Measurements from ENCODE around the gene TPST2. TPM values are rescaled to one million over a fixed set of nuclear protein-coding genes. Genes with fewer than 3 reads are reported as not detected.

The TPST2 gene
- total and polyA plus RNA-seq, 2 donors (not counting 3 experiments of a cell fraction or from before 2014, with no cell fraction given): 49.4 to 121 TPM

GRCh38 chr22:26564672-26565071 lies 25.3 kb downstream of the TPST2 start:
- H3K27ac ChIP-seq (ENCODE audit: insufficient read depth, low read depth, low read length): no peak overlapping the region
- H3K4me3 ChIP-seq (replicated peaks in 1 of 3; ENCODE audit: insufficient read depth in 1 of 3, low read depth in 1 of 3, low read length in 3 of 3): no peak overlapping the region
- H3K4me2 ChIP-seq (ENCODE audit: insufficient read depth, low read length): no peak overlapping the region
- H3K79me2 ChIP-seq (ENCODE audit: control insufficient read depth, insufficient read depth, low read length): peaks cover 26% of the 10 kb centered on the region
- dilution Hi-C loops (cut with MboI; ENCODE audit: extremely low pct_ligation_motif_present, low sequenced_read_pairs): no loop called here
- DNase-seq (ENCODE audit: low read depth, low spot score) (no peak), FAIRE-seq (no peak)
- POLR2A ChIA-PET: no interaction called here
- H3K36me3 ChIP-seq (ENCODE audit: control insufficient read depth in 2 of 2, extremely low read depth in 1 of 2, insufficient read depth in 2 of 2, low read length in 2 of 2): peaks cover 0 to 11% of the 10 kb centered on the region in 2 experiments
- CTCF ChIA-PET: interaction anchor here (0.9 to 1.4 kb wide), 3 partner anchors 11 to 200 kb away, joined by 3 to 4 read pairs (median 3); no protein-coding TSS in a partner anchor
- H2AFZ ChIP-seq (ENCODE audit: low read depth, low read length): no peak overlapping the region
- no peaks in the 10 kb centered on the region for H3K9me3 ChIP-seq (replicated peaks; ENCODE audit: control insufficient read depth, insufficient read depth, low read length)
- no peaks in the 10 kb centered on the region for H3K9me1 ChIP-seq (replicated peaks; ENCODE audit: control insufficient read depth, extremely low read depth, insufficient read depth, low read length)
- BruUV-seq (replicated peaks): no TSS peak
- no peak overlapping the region for H3K9ac ChIP-seq (replicated peaks; ENCODE audit: extremely low read depth, insufficient read depth, low read length)
- H3K27me3 ChIP-seq (ENCODE audit: control insufficient read depth in 2 of 2, insufficient read depth in 2 of 2, low read length in 2 of 2): no peaks in the 10 kb centered on the region
- no peak for TF ChIP-seq JUN (IDR thresholded peaks at IDR 0.05; ENCODE audit: borderline replicate concordance, insufficient read depth, insufficient read length, low read depth)
- no peak for TF ChIP-seq FOS (IDR thresholded peaks at IDR 0.05; ENCODE audit: borderline replicate concordance, insufficient read depth, low read length)
- no peak for TF ChIP-seq POLR2A (IDR thresholded peaks at IDR 0.05; ENCODE audit: low read depth, low read length)
- no peak for TF ChIP-seq CTCF (IDR thresholded peaks at IDR 0.05; ENCODE audit: extremely low read depth in 1 of 2, insufficient read depth in 1 of 2, low read depth in 1 of 2, low read length in 2 of 2)
- TF ChIP-seq GATA2 (IDR thresholded peaks at IDR 0.05; ENCODE audit: insufficient read depth, insufficient read length, low read depth, low read length): no peak
- TF ChIP-seq EZH2 (IDR thresholded peaks at IDR 0.05; ENCODE audit: borderline replicate concordance, low read depth, low read length, severe bottlenecking): no peak
- no peak for TF ChIP-seq POLR2AphosphoS5 (IDR thresholded peaks at IDR 0.05; ENCODE audit: insufficient read depth, low read depth, low read length)
- no peak for TF ChIP-seq MAX (IDR thresholded peaks at IDR 0.05; ENCODE audit: insufficient read depth, insufficient read length)
- no peak for TF ChIP-seq MYC (IDR thresholded peaks at IDR 0.05; ENCODE audit: low read depth, low read length)
- intact Hi-C loops (cut with micrococcal nuclease): no loop called here
- H3K4me1 ChIP-seq (ENCODE audit: control insufficient read depth, extremely low read depth, insufficient read depth, low read length): peaks cover 20% of the 10 kb centered on the region
- H4K20me1 ChIP-seq (replicated peaks; ENCODE audit: control insufficient read depth, extremely low read depth, insufficient read depth, low read length): no peaks in the 10 kb centered on the region
